ENCODE measurements around the gene CAMK1D. TPM values are rescaled to one million over a fixed set of nuclear protein-coding genes. Genes with fewer than 3 reads are reported as not detected.

The CAMK1D gene
- polyA plus RNA-seq, 1 of the 3 experiments (the other 2 are of a cell fraction) = 4.1 TPM

GRCh38 chr10:12420530-12421120 is 71.3 kb downstream of the CAMK1D start (continued):
- TF ChIP-seq RFX5 (IDR thresholded peaks at IDR 0.05; ENCODE audit: low read length) (no peak), JUND (IDR thresholded peaks at IDR 0.05) (no peak), SIN3A (IDR thresholded peaks at IDR 0.05; ENCODE audit: borderline replicate concordance, low read depth, low read length) (no peak)

GRCh38 chr10:12422189-12422588 is 72.8 kb downstream of the CAMK1D start:
- Histone ChIP-seq H3K4me2 (no peak overlapping the region), H3K4me3 (ENCODE audit: low read depth in 2 of 2, low read length in 1 of 2) (no peak overlapping the region), H3K27ac (ENCODE audit: low read depth in 2 of 2, low read length in 1 of 2) (no peak overlapping the region), H3K9me2 (no peaks in the 10 kb centered on the region), H3K9me3 (no peaks in the 10 kb centered on the region), H3K4me1 (ENCODE audit: control insufficient read depth in 1 of 2, insufficient read depth in 2 of 2, low read depth in 1 of 2, low read length in 1 of 2) (peaks cover 0 to 5% of the 10 kb centered on the region in 2 experiments; a peak in 1 of 4 replicates), H4K20me1 (ENCODE audit: insufficient read depth) (no peaks in the 10 kb centered on the region), H3K27me3 (ENCODE audit: insufficient read depth) (no peaks in the 10 kb centered on the region), H3K79me2 (ENCODE audit: insufficient read depth) (no peaks in the 10 kb centered on the region), H3K9ac (no peak overlapping the region), H3F3A (replicated peaks; ENCODE audit: insufficient read depth) (peaks cover 13% of the 10 kb centered on the region), H3K36me3 (replicated peaks in 1 of 2; ENCODE audit: control insufficient read depth in 1 of 2, insufficient read depth in 2 of 2, low read length in 1 of 2) (no peaks in the 10 kb centered on the region), H2AFZ (ENCODE audit: low read depth) (no peak overlapping the region)
- POLR2A ChIA-PET = no interaction called here
- CTCF ChIA-PET = no interaction called here
- 96% methylated on average over 10 of the region's 10 CpGs for WGBS (ENCODE audit: low lambda C conversion rate)
- DNase-seq = no peak
- TF ChIP-seq RAD21 (IDR thresholded peaks at IDR 0.05; ENCODE audit: low read length) (no peak), USF1 (IDR thresholded peaks at IDR 0.05; ENCODE audit: borderline replicate concordance, low read depth) (no peak), TCF12 (IDR thresholded peaks at IDR 0.05) (no peak)

GRCh38 chr10:12423896-12424295 is 74.5 kb downstream of the CAMK1D start:
- CTCF ChIA-PET = interaction anchor here (1.0 kb wide), 1 partner anchor 9 kb away, joined by 3 read pairs; no protein-coding TSS in a partner anchor
- H2AFZ ChIP-seq (ENCODE audit: low read depth) = no peak overlapping the region

More at GRCh38 chr10:12423896-12424295, 74.5 kb downstream of the CAMK1D start:
- H3K4me3 ChIP-seq (ENCODE audit: low read depth in 2 of 2, low read length in 1 of 2) = no peak overlapping the region
- no peaks in the 10 kb centered on the region for H4K20me1 ChIP-seq (ENCODE audit: insufficient read depth)
- 0 out of 4 replicates have a peak, but pooled peaks cover 0 to 2% of the 10 kb centered on the region in 2 experiments for H3K4me1 ChIP-seq (ENCODE audit: control insufficient read depth in 1 of 2, insufficient read depth in 2 of 2, low read depth in 1 of 2, low read length in 1 of 2)
- no peak overlapping the region for H3K9ac ChIP-seq
- no peaks in the 10 kb centered on the region for H3K9me2 ChIP-seq
- H3K4me2 ChIP-seq = no peak overlapping the region
- no peaks in the 10 kb centered on the region for H3K79me2 ChIP-seq (ENCODE audit: insufficient read depth)
- no peaks in the 10 kb centered on the region for H3K9me3 ChIP-seq
- POLR2A ChIA-PET = no interaction called here
- peaks cover 8% of the 10 kb centered on the region for H3F3A ChIP-seq (replicated peaks; ENCODE audit: insufficient read depth)
- no peak for DNase-seq
- no peaks in the 10 kb centered on the region for H3K36me3 ChIP-seq (replicated peaks in 1 of 2; ENCODE audit: control insufficient read depth in 1 of 2, insufficient read depth in 2 of 2, low read length in 1 of 2)
- no peak overlapping the region for H3K27ac ChIP-seq (ENCODE audit: low read depth in 2 of 2, low read length in 1 of 2)
- TF ChIP-seq REST (IDR thresholded peaks at IDR 0.05; ENCODE audit: low read depth, low read length) (no peak), CHD2 (IDR thresholded peaks at IDR 0.05; ENCODE audit: low read length, partially characterized antibody) (no peak), NFIC (IDR thresholded peaks at IDR 0.05; ENCODE audit: borderline replicate concordance) (no peak), CTCF (IDR thresholded peaks at IDR 0.05) (no peak), RCOR1 (IDR thresholded peaks at IDR 0.05; ENCODE audit: low read length) (no peak), EZH2phosphoT487 (IDR thresholded peaks at IDR 0.05; ENCODE audit: borderline replicate concordance, low read depth) (no peak), ELF1 (IDR thresholded peaks at IDR 0.05) (no peak), YY1 (IDR thresholded peaks at IDR 0.05; ENCODE audit: low read depth) (no peak), MXI1 (IDR thresholded peaks at IDR 0.05; ENCODE audit: low read depth, low read length) (no peak)
- WGBS (ENCODE audit: low lambda C conversion rate) = 94% methylated on average over 13 of the region's 14 CpGs
- no peaks in the 10 kb centered on the region for H3K27me3 ChIP-seq (ENCODE audit: insufficient read depth)

Data from SK-N-SH (cell line).